GM12865 (cell line): ENCODE results near the gene PRG2.

Experiments used
- DNase-seq: peaks from one replicate; pipeline ENCODE4 v3.0.0; 2010; ENCODE audit warnings: low read depth
- H3K4me3 ChIP-seq: 2 replicates; pipeline ENCODE4 v1.5.1; 2011; ENCODE audit warnings: mild to moderate bottlenecking, low read depth, low read length, control low read depth
- CTCF ChIP-seq: IDR thresholded peaks from 2 replicates; pipeline ENCODE4 v1.5.1; 2011; ENCODE audit warnings: low read length, control low read depth, low read depth, inconsistent platforms; ENCODE audit not compliant: insufficient read depth; ENCODE audit errors: missing control alignments

Gene PRG2

GRCh38 chr11:57379732-57380131, 10.7 kb downstream of the PRG2 start:
- no peak for TF ChIP-seq CTCF
- H3K4me3 ChIP-seq: no peak overlapping the region
- DNase-seq: no peak

GRCh38 chr11:57378186-57378585, 12.3 kb downstream of the PRG2 start:
- no peak overlapping the region for H3K4me3 ChIP-seq
- no peak for DNase-seq
- TF ChIP-seq CTCF: no peak

- TF ChIP-seq CTCF: no peak
- DNase-seq: no peak
- H3K4me3 ChIP-seq: no peak overlapping the region
Observed at GRCh38 chr11:57377107-57377506, 13.3 kb downstream of the PRG2 start.

GRCh38 chr11:57376095-57377090, 14.1 kb downstream of the PRG2 start:
- TF ChIP-seq CTCF: no peak
- no peak for DNase-seq

GRCh38 chr11:57375490-57375889, 15.0 kb downstream of the PRG2 start:
- no peak for TF ChIP-seq CTCF
- no peak for DNase-seq
- H3K4me3 ChIP-seq: no peak overlapping the region

More at GRCh38 chr11:57376095-57377090, 14.1 kb downstream of the PRG2 start:
- no peak overlapping the region for H3K4me3 ChIP-seq

GRCh38 chr11:57374966-57375365, 15.5 kb downstream of the PRG2 start:
- DNase-seq: no peak
- TF ChIP-seq CTCF: no peak
- no peak overlapping the region for H3K4me3 ChIP-seq
